ENCODE data around the gene SLC17A9.

- TF ChIP-seq CTCF (conservative IDR thresholded peaks at IDR 0.05) (no peak), ZFX (IDR thresholded peaks at IDR 0.05) (no peak)
Measured at GRCh38 chr20:62986257-62986800, 33.8 kb downstream of the SLC17A9 start.

Measured in C4-2B (cell line).